SIG-M5 (cell line): ENCODE results near the gene CCDC47.

Experiments used
- DNase-seq: peaks from one replicate; lab custom pipeline; 2025; lab: John Stamatoyannopoulos, UW

The CCDC47 gene

GRCh38 chr17:63698381-63698885 lies 75.0 kb downstream of the CCDC47 start:
- DNase-seq, result no peak

- DNase-seq, result peak; percentile 31
Measured at GRCh38 chr17:63697341-63698286, 75.8 kb downstream of the CCDC47 start.

DNA sequence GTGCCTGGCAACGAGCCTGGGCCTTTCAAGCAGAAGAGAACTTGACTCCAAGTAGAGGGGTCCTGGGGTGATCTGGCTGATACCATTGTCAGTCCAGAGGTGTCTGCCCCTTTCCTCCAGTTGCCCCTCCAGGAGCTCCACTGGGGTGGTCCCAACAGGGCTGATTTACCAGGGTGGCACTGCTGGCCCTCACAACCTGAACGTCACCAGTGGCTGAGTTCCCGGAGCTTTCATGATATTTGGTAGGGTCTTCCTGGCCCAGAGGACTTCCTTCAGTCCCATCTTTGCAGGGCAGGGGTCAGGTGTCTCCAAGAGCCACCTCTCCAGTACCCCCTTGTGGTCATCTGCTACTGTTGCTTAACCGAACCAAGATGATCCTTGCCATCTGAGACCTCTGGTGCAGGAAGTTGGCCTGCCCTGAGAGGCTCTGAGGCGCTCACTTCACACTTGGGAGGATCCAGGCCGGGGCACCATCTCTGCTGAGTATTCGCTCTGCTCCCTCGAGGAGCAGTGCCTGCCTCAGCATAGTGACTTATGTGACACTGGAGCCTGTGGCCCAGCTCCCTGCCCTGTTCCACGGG lies 76.9 kb downstream of the CCDC47 start:
- DNase-seq, result no peak

GRCh38 chr17:63695889-63696288 lies 77.5 kb downstream of the CCDC47 start:
- DNase-seq, result no peak
